Activated CD8-positive, alpha-beta memory T cell treated with anti-CD3 and anti-CD28 coated beads, Interleukin-2, amount 50 U/mL, for 48 hours (primary cell): ENCODE results near the gene AGTPBP1.

Source experiments
- DNase-seq: peaks from one replicate; pipeline ENCODE4 v3.0.0-alpha.2; 2020

AGTPBP1 gene

GRCh38 chr9:85534340-85534739, 207.4 kb downstream of the AGTPBP1 start:
- no peak for DNase-seq

- no peak for DNase-seq
These were observed 208.2 kb downstream of the AGTPBP1 start for GRCh38 chr9:85533538-85533937.

GRCh38 chr9:85530721-85531120, 211.0 kb downstream of the AGTPBP1 start:
- DNase-seq, result no peak

- DNase-seq, result no peak
These were observed 213.1 kb downstream of the AGTPBP1 start for GRCh38 chr9:85528607-85529006.

- DNase-seq, result no peak
These were observed 213.6 kb downstream of the AGTPBP1 start for GRCh38 chr9:85528142-85528541.

GRCh38 chr9:85527331-85528020, 214.3 kb downstream of the AGTPBP1 start:
- no peak for DNase-seq

- no peak for DNase-seq
These were observed 217.2 kb downstream of the AGTPBP1 start for GRCh38 chr9:85524531-85524930.

- no peak for DNase-seq
These were observed 218.6 kb downstream of the AGTPBP1 start for GRCh38 chr9:85523202-85523601.

GRCh38 chr9:85522459-85523092, 219.2 kb downstream of the AGTPBP1 start:
- DNase-seq, result peak; percentile 69

GRCh38 chr9:85521371-85522197, 220.2 kb downstream of the AGTPBP1 start:
- DNase-seq, result no peak

- DNase-seq, result no peak
These were observed 224.6 kb downstream of the AGTPBP1 start for GRCh38 chr9:85516976-85517637.

GRCh38 chr9:85516455-85516854, 225.3 kb downstream of the AGTPBP1 start:
- DNase-seq, result no peak

- DNase-seq, result no peak
These were observed 226.7 kb downstream of the AGTPBP1 start for GRCh38 chr9:85515021-85515420.

- no peak for DNase-seq
These were observed 227.5 kb downstream of the AGTPBP1 start for GRCh38 chr9:85514256-85514655.

- DNase-seq, result no peak
These were observed 230.0 kb downstream of the AGTPBP1 start for GRCh38 chr9:85511746-85512145.

- no peak for DNase-seq
These were observed 230.8 kb downstream of the AGTPBP1 start for GRCh38 chr9:85510830-85511504.

GRCh38 chr9:85508616-85509015, 233.1 kb downstream of the AGTPBP1 start:
- DNase-seq, result no peak

GRCh38 chr9:85505612-85506011, 236.1 kb downstream of the AGTPBP1 start:
- DNase-seq, result no peak

- DNase-seq, result no peak
These were observed 238.7 kb downstream of the AGTPBP1 start for GRCh38 chr9:85502815-85503655.

GRCh38 chr9:85501882-85502281, 239.9 kb downstream of the AGTPBP1 start:
- no peak for DNase-seq

GRCh38 chr9:85501456-85501855, 240.3 kb downstream of the AGTPBP1 start:
- no peak for DNase-seq
